Colon (tissue), 2 donors: ENCODE measurements around the gene EFNA5.

ENCODE experiments used
- FAIRE-seq: peaks from 2 replicates; lab custom pipeline; 2012; peaks lifted over from hg19 to GRCh38; lab: Jason Lieb, UNC
- donor health status: control.
- donor health status: control.

Gene EFNA5

GRCh38 chr5:107570805-107571531 is 99.8 kb downstream of the EFNA5 start:
- no peak for FAIRE-seq

- no peak for FAIRE-seq
Measured at GRCh38 chr5:107570181-107570580, 100.6 kb downstream of the EFNA5 start.

GRCh38 chr5:107567901-107568671 is 102.7 kb downstream of the EFNA5 start:
- FAIRE-seq, result no peak

- no peak for FAIRE-seq
Measured at GRCh38 chr5:107566986-107567385, 103.8 kb downstream of the EFNA5 start.

DNA sequence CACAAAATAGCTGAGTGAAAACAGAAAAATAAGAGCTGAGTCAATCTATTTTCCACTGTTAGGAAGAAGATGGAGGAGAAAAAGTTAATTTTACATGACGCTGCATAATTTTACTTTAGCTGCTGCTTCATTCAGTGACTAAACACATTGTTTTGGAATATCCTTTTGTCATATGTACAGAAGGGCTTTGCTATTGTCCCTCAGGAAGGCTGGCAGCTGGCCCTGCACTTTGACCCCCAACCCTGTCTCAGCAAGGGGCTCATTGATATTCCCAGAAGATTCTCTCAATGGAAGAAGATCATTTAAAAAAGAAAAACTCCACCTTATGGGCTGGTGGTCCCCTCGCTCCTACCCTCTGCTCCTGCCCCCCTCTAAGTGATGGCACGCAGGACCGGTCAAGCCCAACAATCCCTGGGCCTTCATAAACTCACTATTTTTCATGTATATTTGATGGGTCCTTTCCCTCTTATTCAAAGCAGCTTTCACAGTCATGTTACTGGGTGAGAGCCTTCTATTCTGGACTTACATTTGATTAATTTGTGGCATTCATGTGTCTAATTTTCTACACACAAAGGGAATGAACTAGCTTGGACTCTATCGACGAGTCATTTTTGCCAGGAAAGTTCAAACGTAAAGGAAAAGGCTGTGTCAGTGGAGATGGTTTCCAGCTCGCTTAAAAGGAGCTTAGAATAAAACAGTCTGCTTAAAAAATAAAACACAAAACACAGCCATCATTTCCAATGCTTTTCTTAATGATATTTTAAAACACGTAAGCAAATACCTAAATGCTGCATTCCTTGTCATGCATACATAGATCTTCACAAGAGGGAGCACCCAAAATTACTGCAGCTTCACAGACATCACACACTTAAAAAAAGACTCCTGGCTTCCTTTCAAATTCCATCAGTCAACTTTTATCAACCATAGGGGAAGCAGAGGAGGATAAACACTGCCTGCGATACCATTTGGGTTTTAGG is 104.7 kb downstream of the EFNA5 start:
- FAIRE-seq, result no peak

- FAIRE-seq, result peak; percentile 5
Measured at GRCh38 chr5:107564931-107565372, 105.8 kb downstream of the EFNA5 start.

GRCh38 chr5:107563959-107564544 is 106.7 kb downstream of the EFNA5 start:
- no peak for FAIRE-seq

- no peak for FAIRE-seq
Measured at GRCh38 chr5:107560377-107560776, 110.4 kb downstream of the EFNA5 start.

GRCh38 chr5:107558823-107559375 is 111.8 kb downstream of the EFNA5 start:
- no peak for FAIRE-seq

DNA sequence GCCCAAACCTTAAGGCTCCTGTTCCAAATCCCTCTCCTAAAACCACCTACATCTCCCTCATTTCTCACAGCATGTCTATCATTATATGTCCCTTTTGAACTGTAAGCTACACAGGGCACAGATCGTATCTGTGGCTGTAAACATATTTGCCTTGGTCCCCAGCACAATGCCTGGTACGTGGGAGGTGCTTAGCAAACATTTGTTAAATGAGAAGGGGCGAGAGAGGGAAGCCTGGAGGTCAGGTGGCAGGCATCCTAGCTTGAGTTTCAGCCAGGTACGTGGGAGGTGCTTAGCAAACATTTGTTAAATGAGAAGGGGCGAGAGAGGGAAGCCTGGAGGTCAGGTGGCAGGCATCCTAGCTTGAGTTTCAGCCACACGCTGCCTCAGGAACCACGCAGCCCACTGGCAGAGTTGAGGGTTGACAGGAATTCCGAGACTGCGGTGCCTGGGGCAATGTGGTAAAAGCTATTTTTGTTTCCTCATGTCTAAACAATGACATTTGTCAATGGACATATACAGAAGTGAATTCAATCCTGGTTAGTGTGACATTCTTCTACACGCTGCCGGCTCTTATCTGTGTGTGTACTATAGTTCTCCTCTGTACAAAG is 113.6 kb downstream of the EFNA5 start:
- no peak for FAIRE-seq

GRCh38 chr5:107556575-107556974 is 114.2 kb downstream of the EFNA5 start:
- no peak for FAIRE-seq

- no peak for FAIRE-seq
Measured at GRCh38 chr5:107555425-107556090, 115.2 kb downstream of the EFNA5 start.

DNA sequence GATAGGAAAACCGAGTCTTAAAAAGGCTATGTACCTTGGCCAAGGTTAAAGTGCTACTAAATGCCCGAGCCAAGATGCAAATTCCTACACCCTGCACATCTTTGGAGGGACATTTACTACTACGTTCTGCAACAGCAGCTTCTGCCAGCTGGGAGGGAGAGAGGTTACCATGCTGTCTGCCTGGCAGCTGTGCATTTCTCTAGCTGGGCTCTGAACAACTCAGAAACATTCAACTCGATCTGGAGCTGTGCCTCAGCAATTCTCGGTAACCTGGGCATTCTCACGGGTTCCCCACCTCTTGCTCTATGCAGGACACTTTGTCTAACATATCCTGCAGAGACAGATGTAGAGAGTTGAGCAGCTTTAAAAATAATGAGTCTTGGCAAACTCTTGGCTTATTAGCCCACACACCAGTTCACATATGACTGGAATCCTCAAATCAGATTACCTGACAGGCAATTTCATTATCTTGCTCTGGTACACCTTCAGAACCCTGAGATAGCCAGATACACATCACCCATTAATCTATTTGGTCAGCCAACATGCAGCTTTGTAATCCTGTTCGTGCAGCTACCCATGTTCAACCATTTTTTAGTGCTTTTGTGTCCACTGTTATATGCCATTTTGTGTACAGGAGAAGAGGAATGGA is 115.8 kb downstream of the EFNA5 start:
- no peak for FAIRE-seq

DNA sequence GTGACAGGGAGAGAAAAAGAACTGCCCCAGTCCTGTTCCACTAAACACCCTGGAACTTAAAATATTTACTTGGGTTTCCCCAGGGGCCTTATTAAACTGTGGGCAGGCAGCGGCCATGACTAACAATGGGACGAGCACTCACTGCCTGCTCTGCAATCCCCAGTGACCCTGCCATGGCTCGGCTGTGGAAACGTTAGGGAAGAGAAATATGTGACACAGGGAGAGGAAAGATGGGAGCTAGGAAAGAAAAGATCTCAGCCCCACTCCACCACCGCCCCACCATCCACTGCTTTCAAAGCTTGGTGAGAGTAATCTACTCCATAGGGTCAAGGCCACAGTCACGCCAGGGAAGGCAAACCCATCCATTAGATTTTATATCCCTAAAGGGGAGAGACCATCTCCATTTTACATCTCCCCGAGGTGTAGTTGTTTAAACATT is 117.6 kb downstream of the EFNA5 start:
- no peak for FAIRE-seq

- FAIRE-seq, result no peak
Measured at GRCh38 chr5:107551088-107551487, 119.6 kb downstream of the EFNA5 start.

DNA sequence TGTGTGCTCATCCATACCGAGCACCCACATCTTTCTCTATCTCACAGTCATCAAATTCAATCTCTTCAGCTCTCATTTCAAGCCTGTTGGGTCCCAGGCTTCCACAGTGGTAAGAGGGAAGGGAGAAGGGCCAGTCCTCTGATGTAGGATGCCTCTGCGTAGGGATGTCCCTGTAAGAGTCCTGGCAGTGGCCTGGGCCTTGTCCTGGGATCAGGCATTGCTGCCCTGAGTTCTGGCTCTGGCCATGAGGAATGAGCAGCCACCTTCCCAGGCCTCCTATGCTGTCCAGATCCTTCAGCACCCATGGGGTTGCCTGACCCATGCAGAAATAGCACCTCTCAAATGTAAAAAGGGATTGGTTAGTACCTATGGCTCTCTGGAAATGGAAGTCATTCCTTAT is 121.2 kb downstream of the EFNA5 start:
- FAIRE-seq, result no peak

- FAIRE-seq, result no peak
Measured at GRCh38 chr5:107548477-107548876, 122.3 kb downstream of the EFNA5 start.

DNA sequence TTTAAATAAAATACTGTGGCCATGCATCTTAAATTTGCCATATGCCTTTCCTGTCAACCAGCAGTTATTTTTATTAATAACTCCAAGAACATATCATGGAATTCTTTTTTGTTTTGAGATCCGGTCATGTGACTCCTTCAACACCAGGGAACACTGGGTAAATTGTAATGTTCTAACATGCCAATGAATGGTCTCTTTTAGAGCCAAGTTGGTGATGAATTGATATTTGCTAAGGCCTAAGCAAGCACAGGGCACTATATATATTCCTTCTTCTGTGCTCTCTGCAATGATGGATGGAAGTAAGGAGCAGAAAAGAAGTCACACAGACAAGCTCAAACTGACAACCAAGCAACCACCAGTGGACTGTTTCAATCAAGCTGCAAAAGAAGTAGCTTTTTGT is 124.0 kb downstream of the EFNA5 start:
- FAIRE-seq, result no peak

- FAIRE-seq, result no peak
Measured at GRCh38 chr5:107545486-107545885, 125.3 kb downstream of the EFNA5 start.

DNA sequence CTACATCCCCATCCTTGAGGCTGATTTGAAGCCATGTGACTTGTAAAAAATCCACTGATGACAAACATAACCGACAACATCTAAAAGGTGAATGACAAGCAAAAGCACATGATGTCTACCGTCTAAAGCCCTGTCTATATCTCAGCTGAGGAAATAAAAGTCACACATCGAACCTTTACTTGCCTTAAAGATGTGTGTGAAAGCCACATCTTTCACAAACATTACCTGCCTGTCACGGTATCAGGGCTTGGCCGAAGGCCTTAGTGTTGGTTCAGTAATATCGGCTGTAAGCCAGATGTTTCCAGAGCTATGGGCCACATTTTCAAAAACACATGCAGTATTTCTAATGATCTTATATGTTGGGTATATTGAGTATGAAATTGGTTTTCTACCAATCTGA is 125.8 kb downstream of the EFNA5 start:
- FAIRE-seq, result no peak
